Neural cell (in vitro differentiated cells): Measurements from ENCODE around the gene PLCL1. TPM values are rescaled to one million over a fixed set of nuclear protein-coding genes. Genes with fewer than 3 reads are reported as not detected.

ENCODE experiments used
- H2AFZ ChIP-seq: fragments of 200-600, 300-800 bp; sonication (generic), shearing (Covaris generic); 2 replicates; pipeline ENCODE4 v1.6.0; 2014; ENCODE audit warnings: low read depth, mild to moderate bottlenecking, antibody characterized with exemption, low read length, moderate library complexity
- H3F3A ChIP-seq: fragments of 200-600 bp; shearing (Covaris generic); 2 replicates; pipeline ENCODE4 v1.6.1; 2016; ENCODE audit warnings: mild to moderate bottlenecking, moderate library complexity, mixed read lengths, antibody characterized with exemption, low read length; ENCODE audit not compliant: insufficient read depth, poor library complexity, severe bottlenecking
- H3K27ac ChIP-seq: fragments of 200-600, 300-800 bp; sonication (generic), shearing (Covaris generic); 2 replicates; pipeline ENCODE4 v1.5.1; 2014; ENCODE audit warnings: mild to moderate bottlenecking, low read length, moderate library complexity
- H3K27me3 ChIP-seq: fragments of 300-800, 200-600 bp; sonication (generic), shearing (Covaris generic); 2 replicates; pipeline ENCODE4 v1.6.0; 2014; ENCODE audit warnings: mild to moderate bottlenecking, low read depth, low read length, moderate library complexity; ENCODE audit not compliant: insufficient read depth
- H3K36me3 ChIP-seq: fragments of 300-800, 200-600 bp; sonication (generic), shearing (Covaris generic); 2 replicates; pipeline ENCODE4 v1.5.1; 2014; ENCODE audit warnings: mild to moderate bottlenecking, antibody characterized with exemption, low read length, moderate library complexity; ENCODE audit not compliant: insufficient read depth
- H3K4me2 ChIP-seq: fragments of 300-800, 200-600 bp; sonication (generic), shearing (Covaris generic); 2 replicates; pipeline ENCODE4 v1.6.0; 2014; ENCODE audit warnings: mild to moderate bottlenecking, low read length
- H3K4me3 ChIP-seq: fragments of 300-800, 200-600 bp; sonication (generic), shearing (Covaris generic); 2 replicates; pipeline ENCODE4 v1.5.1; 2014; ENCODE audit warnings: mild to moderate bottlenecking, low read length, moderate library complexity
- H3K79me2 ChIP-seq: fragments of 200-600 bp; shearing (Covaris generic); replicated peaks from 2 replicates; pipeline ENCODE4 v1.6.0; 2014; ENCODE audit warnings: mild to moderate bottlenecking, low read length, moderate library complexity; ENCODE audit not compliant: insufficient read depth
- H3K9ac ChIP-seq: fragments of 300-800, 200-600 bp; sonication (generic), shearing (Covaris generic); 2 replicates; pipeline ENCODE4 v1.6.1; 2016; ENCODE audit warnings: mild to moderate bottlenecking, low read length, mixed read lengths
- H3K9me2 ChIP-seq: fragments of 200-600 bp; shearing (Covaris generic); 2 replicates; pipeline ENCODE4 v1.6.1; 2016; ENCODE audit warnings: mild to moderate bottlenecking, low read length, mixed read lengths; ENCODE audit not compliant: insufficient read depth
- H3K9me3 ChIP-seq: fragments of 200-600, 300-800 bp; sonication (generic), shearing (Covaris generic); 2 replicates; pipeline ENCODE4 v1.6.1; 2016; ENCODE audit warnings: mild to moderate bottlenecking, mixed run types, low read length, moderate library complexity, mixed read lengths
- H4K20me1 ChIP-seq: fragments of 200-600 bp; shearing (Covaris generic); 2 replicates; pipeline ENCODE4 v1.6.1; 2016; ENCODE audit warnings: mild to moderate bottlenecking, mixed run types; ENCODE audit not compliant: insufficient read depth
- EP300 ChIP-seq: fragments of 450-650 bp; conservative IDR thresholded peaks from 2 replicates; pipeline ENCODE4 v1.6.1; 2014; ENCODE audit warnings: antibody characterized with exemption, mild to moderate bottlenecking, moderate library complexity; ENCODE audit not compliant: poor library complexity, severe bottlenecking
- EZH2 ChIP-seq: fragments of 200-600, 300-800 bp; shearing (Covaris generic), sonication (generic); IDR thresholded peaks from 2 replicates; pipeline ENCODE4 v1.6.1; 2014; ENCODE audit warnings: antibody characterized with exemption, low read length, borderline replicate concordance, mild to moderate bottlenecking; ENCODE audit not compliant: insufficient read depth, poor library complexity, severe bottlenecking
- MXI1 ChIP-seq: fragments of 450-650 bp; conservative IDR thresholded peaks from 2 replicates; pipeline ENCODE4 v1.6.1; 2014; ENCODE audit warnings: antibody characterized with exemption, mild to moderate bottlenecking; ENCODE audit not compliant: poor library complexity, severe bottlenecking
- POLR2AphosphoS5 ChIP-seq: IDR thresholded peaks from 2 replicates; pipeline ENCODE4 v1.6.1; 2012
- RAD21 ChIP-seq: fragments of 450-650 bp; conservative IDR thresholded peaks from 2 replicates; pipeline ENCODE4 v1.6.1; 2014; ENCODE audit warnings: antibody characterized with exemption, mild to moderate bottlenecking, moderate library complexity
- SMC3 ChIP-seq: fragments of 450-650 bp; conservative IDR thresholded peaks from 2 replicates; pipeline ENCODE4 v1.6.1; 2014; ENCODE audit warnings: antibody characterized with exemption, mild to moderate bottlenecking, moderate library complexity; ENCODE audit not compliant: poor library complexity
- TAF1 ChIP-seq: IDR thresholded peaks from 2 replicates; pipeline ENCODE4 v1.6.1; 2012; ENCODE audit warnings: low read depth
- polyA plus RNA-seq: library from polyadenylated mRNA; depleted of rRNA; stranded (reverse); fragments of >200 nt; gene quantifications from 2 replicates; pipeline ENCODE4 v1.2.3, GENCODE V29; 2014
- TF ChIP-seq, protein P1 (sequence below): fragments of 450-650 bp; IDR thresholded peaks from 2 replicates; pipeline ENCODE4 v1.5.1; 2014; ENCODE audit warnings: antibody characterized with exemption, mild to moderate bottlenecking, moderate library complexity; ENCODE audit not compliant: poor library complexity, severe bottlenecking
- TF ChIP-seq, protein P2 (sequence below): IDR thresholded peaks from 2 replicates; pipeline ENCODE4 v1.6.1; 2012; ENCODE audit warnings: borderline replicate concordance

The PLCL1 gene
- polyA plus RNA-seq, 1 donor from 2014 or later = 6.8 TPM

DNA sequence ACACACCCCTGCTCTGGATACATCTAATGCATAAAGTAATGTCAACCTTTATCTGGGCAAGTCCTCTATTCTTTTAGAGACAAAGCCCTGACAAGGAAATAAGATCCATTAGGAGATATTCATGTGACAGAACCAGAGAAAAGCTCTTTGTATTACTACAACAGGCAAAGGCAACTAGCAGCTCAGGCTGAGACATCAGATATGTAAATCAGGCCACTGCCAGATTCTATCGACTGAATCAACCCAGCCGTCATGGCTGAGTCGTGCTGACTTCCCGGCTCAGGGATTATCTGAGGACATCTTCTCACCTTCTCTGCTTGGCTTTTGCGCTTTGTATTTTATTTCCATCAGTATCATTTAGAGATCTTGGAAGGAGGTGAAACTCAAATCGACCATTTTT is 294.5 kb downstream of the PLCL1 start:
- no peaks in the 10 kb centered on the region for H3K79me2 ChIP-seq
- H3K9me3 ChIP-seq = no peaks in the 10 kb centered on the region
- no peak overlapping the region for H3K9ac ChIP-seq
- H3F3A ChIP-seq = no peaks in the 10 kb centered on the region
- H2AFZ ChIP-seq = no peak overlapping the region
- TF ChIP-seq EP300 (peak; percentile 62), POLR2AphosphoS5 (peak; percentile 29)
- TF ChIP-seq, protein P1, sequence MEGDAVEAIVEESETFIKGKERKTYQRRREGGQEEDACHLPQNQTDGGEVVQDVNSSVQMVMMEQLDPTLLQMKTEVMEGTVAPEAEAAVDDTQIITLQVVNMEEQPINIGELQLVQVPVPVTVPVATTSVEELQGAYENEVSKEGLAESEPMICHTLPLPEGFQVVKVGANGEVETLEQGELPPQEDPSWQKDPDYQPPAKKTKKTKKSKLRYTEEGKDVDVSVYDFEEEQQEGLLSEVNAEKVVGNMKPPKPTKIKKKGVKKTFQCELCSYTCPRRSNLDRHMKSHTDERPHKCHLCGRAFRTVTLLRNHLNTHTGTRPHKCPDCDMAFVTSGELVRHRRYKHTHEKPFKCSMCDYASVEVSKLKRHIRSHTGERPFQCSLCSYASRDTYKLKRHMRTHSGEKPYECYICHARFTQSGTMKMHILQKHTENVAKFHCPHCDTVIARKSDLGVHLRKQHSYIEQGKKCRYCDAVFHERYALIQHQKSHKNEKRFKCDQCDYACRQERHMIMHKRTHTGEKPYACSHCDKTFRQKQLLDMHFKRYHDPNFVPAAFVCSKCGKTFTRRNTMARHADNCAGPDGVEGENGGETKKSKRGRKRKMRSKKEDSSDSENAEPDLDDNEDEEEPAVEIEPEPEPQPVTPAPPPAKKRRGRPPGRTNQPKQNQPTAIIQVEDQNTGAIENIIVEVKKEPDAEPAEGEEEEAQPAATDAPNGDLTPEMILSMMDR = no peak
- no peaks in the 10 kb centered on the region for H3K9me2 ChIP-seq
- no peaks in the 10 kb centered on the region for H4K20me1 ChIP-seq
- no peaks in the 10 kb centered on the region for H3K27me3 ChIP-seq
- no peak overlapping the region for H3K4me2 ChIP-seq
- no peaks in the 10 kb centered on the region for H3K36me3 ChIP-seq
- H3K4me3 ChIP-seq = no peak overlapping the region
- peak overlapping the region; percentile 28 for H3K27ac ChIP-seq

DNA sequence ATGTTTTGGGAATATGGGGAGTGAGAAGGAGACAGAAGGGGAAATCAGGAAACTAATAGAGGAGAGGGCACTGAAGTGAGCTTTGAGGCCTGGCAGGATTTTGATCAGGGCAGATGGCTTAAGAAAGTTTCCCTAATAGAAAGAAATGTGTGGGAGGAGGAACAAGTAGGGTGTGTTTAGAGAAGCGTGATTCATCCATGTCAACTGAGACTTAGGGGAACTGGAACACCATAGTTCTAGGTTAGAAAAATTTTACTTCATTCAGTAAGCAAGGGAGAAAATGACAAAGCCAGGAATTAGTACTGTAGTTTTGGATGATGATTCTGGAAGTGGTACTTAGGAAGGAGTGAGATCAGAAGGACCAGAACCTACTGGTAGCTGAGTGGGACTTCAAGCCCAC is 296.0 kb downstream of the PLCL1 start:
- TF ChIP-seq POLR2AphosphoS5 (no peak), MXI1 (no peak), TAF1 (no peak), SMC3 (no peak), EP300 (no peak), EZH2 (no peak), RAD21 (no peak)
- TF ChIP-seq, protein P2, sequence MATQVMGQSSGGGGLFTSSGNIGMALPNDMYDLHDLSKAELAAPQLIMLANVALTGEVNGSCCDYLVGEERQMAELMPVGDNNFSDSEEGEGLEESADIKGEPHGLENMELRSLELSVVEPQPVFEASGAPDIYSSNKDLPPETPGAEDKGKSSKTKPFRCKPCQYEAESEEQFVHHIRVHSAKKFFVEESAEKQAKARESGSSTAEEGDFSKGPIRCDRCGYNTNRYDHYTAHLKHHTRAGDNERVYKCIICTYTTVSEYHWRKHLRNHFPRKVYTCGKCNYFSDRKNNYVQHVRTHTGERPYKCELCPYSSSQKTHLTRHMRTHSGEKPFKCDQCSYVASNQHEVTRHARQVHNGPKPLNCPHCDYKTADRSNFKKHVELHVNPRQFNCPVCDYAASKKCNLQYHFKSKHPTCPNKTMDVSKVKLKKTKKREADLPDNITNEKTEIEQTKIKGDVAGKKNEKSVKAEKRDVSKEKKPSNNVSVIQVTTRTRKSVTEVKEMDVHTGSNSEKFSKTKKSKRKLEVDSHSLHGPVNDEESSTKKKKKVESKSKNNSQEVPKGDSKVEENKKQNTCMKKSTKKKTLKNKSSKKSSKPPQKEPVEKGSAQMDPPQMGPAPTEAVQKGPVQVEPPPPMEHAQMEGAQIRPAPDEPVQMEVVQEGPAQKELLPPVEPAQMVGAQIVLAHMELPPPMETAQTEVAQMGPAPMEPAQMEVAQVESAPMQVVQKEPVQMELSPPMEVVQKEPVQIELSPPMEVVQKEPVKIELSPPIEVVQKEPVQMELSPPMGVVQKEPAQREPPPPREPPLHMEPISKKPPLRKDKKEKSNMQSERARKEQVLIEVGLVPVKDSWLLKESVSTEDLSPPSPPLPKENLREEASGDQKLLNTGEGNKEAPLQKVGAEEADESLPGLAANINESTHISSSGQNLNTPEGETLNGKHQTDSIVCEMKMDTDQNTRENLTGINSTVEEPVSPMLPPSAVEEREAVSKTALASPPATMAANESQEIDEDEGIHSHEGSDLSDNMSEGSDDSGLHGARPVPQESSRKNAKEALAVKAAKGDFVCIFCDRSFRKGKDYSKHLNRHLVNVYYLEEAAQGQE = no peak
- TF ChIP-seq, protein P1 = no peak
- Histone ChIP-seq H3K9ac (no peak overlapping the region), H3F3A (no peaks in the 10 kb centered on the region), H3K4me3 (no peak overlapping the region), H2AFZ (no peak overlapping the region), H3K27me3 (no peaks in the 10 kb centered on the region), H3K9me2 (no peaks in the 10 kb centered on the region), H3K36me3 (no peaks in the 10 kb centered on the region), H3K79me2 (no peaks in the 10 kb centered on the region), H3K27ac (no peak overlapping the region), H3K9me3 (no peaks in the 10 kb centered on the region), H4K20me1 (no peaks in the 10 kb centered on the region), H3K4me2 (no peak overlapping the region)
